CD4-positive, CD25-positive, alpha-beta regulatory T cell (primary cell): ENCODE data around the gene PNRC2. TPM values are rescaled to one million over a fixed set of nuclear protein-coding genes. Genes with fewer than 3 reads are reported as not detected.
"Not testable (repeated sequence)": the region's sequence is repeated elsewhere in the genome, so short reads cannot be mapped to it uniquely, and the experiment has no call there.

Experiments
- ATAC-seq, 2 donors: fragments of 150-1000 bp; cut with Tn5 transposase; one replicate each; pipeline ENCODE4 v1.10.0; 2021; ENCODE audit warnings: low read depth in 2 of 2, moderate number of reproducible peaks in 2 of 2, moderate library complexity in 1 of 2
- DNase-seq, 3 donors: peaks; one replicate each; pipeline versions ENCODE4 v3.0.0 to v3.0.0-alpha.2; 2012 to 2022; ENCODE audit warnings: mixed read lengths in 1 of 3
- H3K27ac ChIP-seq: one replicate; pipeline ENCODE4 v1.7.0; 2013; ENCODE audit warnings: mild to moderate bottlenecking, low read length; ENCODE audit not compliant: insufficient read depth, poor library complexity, severe bottlenecking
- H3K27me3 ChIP-seq: one replicate; pipeline ENCODE4 v1.7.0; 2013; ENCODE audit warnings: low read length; ENCODE audit not compliant: control insufficient read depth, insufficient read depth
- H3K36me3 ChIP-seq: one replicate; pipeline ENCODE4 v1.7.0; 2013; ENCODE audit warnings: mild to moderate bottlenecking, low read length, moderate library complexity; ENCODE audit not compliant: control insufficient read depth, insufficient read depth
- H3K4me1 ChIP-seq: 2 replicates; pipeline ENCODE4 v1.7.0; 2013; ENCODE audit warnings: mild to moderate bottlenecking, low read length; ENCODE audit not compliant: insufficient read depth, control insufficient read depth, poor library complexity, severe bottlenecking
- H3K4me3 ChIP-seq: one replicate; pipeline ENCODE4 v1.7.0; 2013; ENCODE audit warnings: low read depth, mild to moderate bottlenecking, low read length, moderate library complexity
- H3K9me3 ChIP-seq, 2 experiments: 1 replicate in 1 of 2; 2 replicates in 1 of 2; pipeline ENCODE4 v1.7.0; 2013; ENCODE audit warnings: low read length in 2 of 2, mild to moderate bottlenecking in 1 of 2, moderate library complexity in 1 of 2; ENCODE audit not compliant: control insufficient read depth in 2 of 2
- H3K27ac Mint-ChIP-seq, 3 donors: one replicate each; pipeline ENCODE4 v1.8.0; 2020 to 2022; ENCODE audit warnings: mild to moderate bottlenecking in 3 of 3, mixed read lengths in 3 of 3, moderate library complexity in 2 of 3
- H3K27me3 Mint-ChIP-seq: one replicate; pipeline ENCODE4 v1.8.0; 2022; ENCODE audit warnings: mild to moderate bottlenecking, mixed read lengths
- H3K36me3 Mint-ChIP-seq: one replicate; pipeline ENCODE4 v1.8.0; 2020; ENCODE audit warnings: mixed read lengths
- H3K4me1 Mint-ChIP-seq, 4 donors: one replicate each; pipeline ENCODE4 v1.8.0; 2020 to 2022; ENCODE audit warnings: mixed read lengths in 4 of 4, mild to moderate bottlenecking in 1 of 4
- H3K4me3 Mint-ChIP-seq, 4 donors: one replicate each; pipeline ENCODE4 v1.8.0; 2020 to 2022; ENCODE audit warnings: mild to moderate bottlenecking in 4 of 4, mixed read lengths in 4 of 4, moderate library complexity in 3 of 4
- H3K9me3 Mint-ChIP-seq, 7 donors: one replicate each; pipeline ENCODE4 v1.8.0; 2020 to 2022; ENCODE audit warnings: mixed read lengths in 7 of 7, mild to moderate bottlenecking in 3 of 7, moderate library complexity in 2 of 7
- polyA plus RNA-seq, 4 donors: library from polyadenylated mRNA; unstranded; fragments of 300-500 nt; fragmentation: Illumina TruSeq; gene quantifications; one replicate each; pipeline ENCODE4 v1.2.3, GENCODE V29; 2021
- total RNA-seq: library from RNA; stranded (reverse); gene quantifications from one replicate; pipeline ENCODE4 v1.2.3, GENCODE V29; 2022

PNRC2 gene
- total and polyA plus RNA-seq, 5 donors from 2014 or later: 123 to 149 (median 137) TPM

- Histone ChIP-seq H3K36me3 (peaks cover 11% of the 10 kb centered on the region), H3K4me3 (peak overlapping the region; percentile 88), H3K27ac (peak overlapping the region; percentile 97), H3K4me1 (peaks cover 38% of the 10 kb centered on the region)
- Mint-ChIP-seq H3K27ac (peak overlapping the region; percentile 99 to 100 (median 99)), H3K36me3 (peaks cover 12% of the 10 kb centered on the region), H3K4me3 (peak overlapping the region; percentile 93 to 100 (median 100)), H3K4me1 (peaks cover 18 to 57% (median 36%) of the 10 kb centered on the region in 4 donors)
- H3K27me3 Mint-ChIP-seq, H3K9me3 Mint-ChIP-seq, DNase-seq, ATAC-seq, H3K27me3 ChIP-seq, H3K9me3 ChIP-seq: not testable (repeated sequence)
These were observed 1.4 kb upstream of the PNRC2 start for GRCh38 chr1:23958040-23958809.

- H3K4me3 Mint-ChIP-seq: peak overlapping the region; percentile 93 to 100 (median 100)
- H3K9me3 Mint-ChIP-seq: no peaks in the 10 kb centered on the region
- no peaks in the 10 kb centered on the region for H3K27me3 ChIP-seq
- H3K36me3 Mint-ChIP-seq: peaks cover 17% of the 10 kb centered on the region
- H3K36me3 ChIP-seq: peaks cover 18% of the 10 kb centered on the region
- DNase-seq (peak; percentile 89 to 99 (median 94)), ATAC-seq (peak; percentile 82 to 86)
- peak overlapping the region; percentile 88 for H3K4me3 ChIP-seq
- peak overlapping the region; percentile 97 for H3K27ac ChIP-seq
- H3K4me1 Mint-ChIP-seq: peaks cover 22 to 62% (median 40%) of the 10 kb centered on the region in 4 donors
- peaks cover 8% of the 10 kb centered on the region for H3K27me3 Mint-ChIP-seq
- peaks cover 43% of the 10 kb centered on the region for H3K4me1 ChIP-seq
- H3K9me3 ChIP-seq: no peaks in the 10 kb centered on the region
- H3K27ac Mint-ChIP-seq: peak overlapping the region; percentile 99 to 100 (median 99)
These were observed 693 bp upstream of the PNRC2 start for GRCh38 chr1:23958810-23959460.

GRCh38 chr1:23960291-23961020, 828 bp downstream of the PNRC2 start:
- Mint-ChIP-seq H3K36me3 (peaks cover 22% of the 10 kb centered on the region), H3K27me3 (peaks cover 8% of the 10 kb centered on the region)

GRCh38 chr1:23963617-23964234, 4.1 kb downstream of the PNRC2 start:
- H3K27ac Mint-ChIP-seq: peak overlapping the region; percentile 14 to 38 (median 28)
- no peak for ATAC-seq

More at GRCh38 chr1:23960291-23961020, 828 bp downstream of the PNRC2 start:
- H3K4me1 Mint-ChIP-seq: peaks cover 32 to 66% (median 52%) of the 10 kb centered on the region in 4 donors
- H3K27me3 ChIP-seq: no peaks in the 10 kb centered on the region
- peaks cover 48% of the 10 kb centered on the region for H3K4me1 ChIP-seq
- peak overlapping the region; percentile 99 to 100 (median 99) for H3K27ac Mint-ChIP-seq
- H3K4me3 Mint-ChIP-seq: peak overlapping the region; percentile 93 to 100 (median 100)
- H3K9me3 ChIP-seq: no peaks in the 10 kb centered on the region
- H3K36me3 ChIP-seq: peaks cover 33% of the 10 kb centered on the region
- peak in 1 of 3 donors; percentile 36 for DNase-seq
- H3K9me3 Mint-ChIP-seq: no peaks in the 10 kb centered on the region
- peak overlapping the region; percentile 95 for H3K4me3 ChIP-seq
- peak overlapping the region; percentile 97 for H3K27ac ChIP-seq
- no peak for ATAC-seq

GRCh38 chr1:23964235-23964668, 4.6 kb downstream of the PNRC2 start:
- no peak for DNase-seq
- Histone ChIP-seq H3K4me3 (peak overlapping the region; percentile 37), H3K36me3 (peaks cover 52% of the 10 kb centered on the region), H3K9me3 (no peaks in the 10 kb centered on the region), H3K27ac (peak overlapping the region; percentile 55), H3K4me1 (peaks cover 32% of the 10 kb centered on the region), H3K27me3 (no peaks in the 10 kb centered on the region)
- Mint-ChIP-seq H3K27ac (peak overlapping the region; percentile 28 to 79 (median 55)), H3K9me3 (no peaks in the 10 kb centered on the region), H3K27me3 (peaks cover 5% of the 10 kb centered on the region), H3K4me1 (peaks cover 44 to 75% (median 61%) of the 10 kb centered on the region in 4 donors), H3K4me3 (peak overlapping the region in 3 of 4 donors; percentile 13 to 38 (median 37)), H3K36me3 (peaks cover 32% of the 10 kb centered on the region)
- no peak for ATAC-seq

More at GRCh38 chr1:23963617-23964234, 4.1 kb downstream of the PNRC2 start:
- Histone ChIP-seq H3K9me3 (no peaks in the 10 kb centered on the region), H3K4me3 (no peak overlapping the region), H3K36me3 (peaks cover 51% of the 10 kb centered on the region), H3K27ac (peak overlapping the region; percentile 55), H3K4me1 (peaks cover 37% of the 10 kb centered on the region), H3K27me3 (no peaks in the 10 kb centered on the region)
- H3K27me3 Mint-ChIP-seq: peaks cover 5% of the 10 kb centered on the region
- peaks cover 46 to 78% (median 64%) of the 10 kb centered on the region in 4 donors for H3K4me1 Mint-ChIP-seq
- H3K9me3 Mint-ChIP-seq: no peaks in the 10 kb centered on the region
- H3K4me3 Mint-ChIP-seq: peak overlapping the region in 2 of 4 donors; percentile 13 to 37
- peaks cover 32% of the 10 kb centered on the region for H3K36me3 Mint-ChIP-seq
- no peak for DNase-seq

GRCh38 chr1:23964790-23965740, 5.4 kb downstream of the PNRC2 start:
- H3K27ac Mint-ChIP-seq: peak overlapping the region in 2 of 3 donors; percentile 28 to 79
- no peaks in the 10 kb centered on the region for H3K9me3 Mint-ChIP-seq
- Histone ChIP-seq H3K36me3 (peaks cover 57% of the 10 kb centered on the region), H3K4me3 (peak overlapping the region; percentile 37), H3K27me3 (no peaks in the 10 kb centered on the region), H3K9me3 (no peaks in the 10 kb centered on the region), H3K27ac (peak overlapping the region; percentile 55), H3K4me1 (peaks cover 30% of the 10 kb centered on the region)
- DNase-seq: no peak
- H3K36me3 Mint-ChIP-seq: peaks cover 29% of the 10 kb centered on the region
- ATAC-seq: no peak
- H3K27me3 Mint-ChIP-seq: no peaks in the 10 kb centered on the region
- H3K4me3 Mint-ChIP-seq: peak overlapping the region in 2 of 4 donors; percentile 37 to 38
- peaks cover 50 to 74% (median 63%) of the 10 kb centered on the region in 4 donors for H3K4me1 Mint-ChIP-seq
